ENCODE results near the gene SLC12A7. TPM values are rescaled to one million over a fixed set of nuclear protein-coding genes. Genes with fewer than 3 reads are reported as not detected.
"Not testable (repeated sequence)": the region's sequence is repeated elsewhere in the genome, so short reads cannot be mapped to it uniquely, and the experiment has no call there.

SLC12A7 gene
- total RNA-seq, 1 donor from 2014 or later = 127 TPM

GRCh38 chr5:1086871-1087270, 25.0 kb downstream of the SLC12A7 start:
- intact Hi-C loops (cut with DNase I) = no loop called here
- DNase-seq (ENCODE audit: low spot score) = no peak

- DNase-seq (ENCODE audit: low spot score) = no peak
- intact Hi-C loops (cut with DNase I) = no loop called here
Observed at GRCh38 chr5:1086137-1086536, 25.7 kb downstream of the SLC12A7 start.

GRCh38 chr5:1085391-1085790, 26.5 kb downstream of the SLC12A7 start:
- intact Hi-C loops (cut with DNase I) = no loop called here
- DNase-seq (ENCODE audit: low spot score) = no peak

- DNase-seq (ENCODE audit: low spot score) = no peak
- intact Hi-C loops (cut with DNase I) = no loop called here
Observed at GRCh38 chr5:1083823-1084605, 27.8 kb downstream of the SLC12A7 start.

GRCh38 chr5:1083026-1083425, 28.8 kb downstream of the SLC12A7 start:
- DNase-seq (ENCODE audit: low spot score); intact Hi-C loops (cut with DNase I): not testable (repeated sequence)

- DNase-seq (ENCODE audit: low spot score) = no peak
- intact Hi-C loops (cut with DNase I) = no loop called here
Observed at GRCh38 chr5:1081519-1081918, 30.3 kb downstream of the SLC12A7 start.

GRCh38 chr5:1080432-1080831, 31.4 kb downstream of the SLC12A7 start:
- intact Hi-C loops (cut with DNase I) = no loop called here
- DNase-seq (ENCODE audit: low spot score) = no peak

GRCh38 chr5:1079961-1080360, 31.9 kb downstream of the SLC12A7 start:
- DNase-seq (ENCODE audit: low spot score) = no peak
- intact Hi-C loops (cut with DNase I) = no loop called here

GRCh38 chr5:1079486-1079885, 32.4 kb downstream of the SLC12A7 start:
- intact Hi-C loops (cut with DNase I) = no loop called here
- no peak for DNase-seq (ENCODE audit: low spot score)

- DNase-seq (ENCODE audit: low spot score) = no peak
- intact Hi-C loops (cut with DNase I) = no loop called here
Observed at GRCh38 chr5:1078851-1079250, 33.0 kb downstream of the SLC12A7 start.

- no peak for DNase-seq (ENCODE audit: low spot score)
- intact Hi-C loops (cut with DNase I) = no loop called here
Observed at GRCh38 chr5:1078206-1078605, 33.7 kb downstream of the SLC12A7 start.

- intact Hi-C loops (cut with DNase I) = no loop called here
- no peak for DNase-seq (ENCODE audit: low spot score)
Observed at GRCh38 chr5:1077491-1078020, 34.3 kb downstream of the SLC12A7 start.

- intact Hi-C loops (cut with DNase I) = no loop called here
- DNase-seq (ENCODE audit: low spot score) = no peak
Observed at GRCh38 chr5:1077026-1077425, 34.8 kb downstream of the SLC12A7 start.

- intact Hi-C loops (cut with DNase I) = no loop called here
- DNase-seq (ENCODE audit: low spot score) = no peak
Observed at GRCh38 chr5:1076406-1076805, 35.5 kb downstream of the SLC12A7 start.

GRCh38 chr5:1075931-1076330, 35.9 kb downstream of the SLC12A7 start:
- no peak for DNase-seq (ENCODE audit: low spot score)
- intact Hi-C loops (cut with DNase I) = no loop called here

GRCh38 chr5:1075555-1075881, 36.3 kb downstream of the SLC12A7 start:
- intact Hi-C loops (cut with DNase I) = no loop called here
- DNase-seq (ENCODE audit: low spot score) = no peak

- DNase-seq (ENCODE audit: low spot score) = no peak
- intact Hi-C loops (cut with DNase I) = no loop called here
Observed at GRCh38 chr5:1074816-1075554, 36.9 kb downstream of the SLC12A7 start.

- intact Hi-C loops (cut with DNase I) = no loop called here
- DNase-seq (ENCODE audit: low spot score) = no peak
Observed at GRCh38 chr5:1074226-1074625, 37.6 kb downstream of the SLC12A7 start.

GRCh38 chr5:1073239-1074102, 38.4 kb downstream of the SLC12A7 start:
- intact Hi-C loops (cut with DNase I) = no loop called here

GRCh38 chr5:1069720-1070088, 42.2 kb downstream of the SLC12A7 start:
- intact Hi-C loops (cut with DNase I) = no loop called here
- no peak for DNase-seq (ENCODE audit: low spot score)

More at GRCh38 chr5:1073239-1074102, 38.4 kb downstream of the SLC12A7 start:
- no peak for DNase-seq (ENCODE audit: low spot score)
